ENCODE measurements around the gene DHCR7. TPM values are rescaled to one million over a fixed set of nuclear protein-coding genes. Genes with fewer than 3 reads are reported as not detected.

The DHCR7 gene
- total and polyA plus RNA-seq, 2 donors from 2014 or later = 17.8 to 35.2 TPM

- FAIRE-seq (no peak), DNase-seq (no peak)
- H3K27me3 ChIP-seq (ENCODE audit: control insufficient read depth, insufficient read depth, low read length) = no peaks in the 10 kb centered on the region
- no peak overlapping the region for H3K9ac ChIP-seq (ENCODE audit: low read length in 3 of 3)
- TF ChIP-seq CTCF (IDR thresholded peaks at IDR 0.05; ENCODE audit: borderline replicate concordance, extremely low read depth, insufficient read depth) = no peak
- H3K4me1 ChIP-seq (ENCODE audit: control insufficient read depth in 2 of 3, insufficient read depth in 2 of 3, low read depth in 1 of 3, low read length in 3 of 3) = no peaks in the 10 kb centered on the region
- intact Hi-C loops (cut with DNase I) = no loop called here
- H3K27ac ChIP-seq (ENCODE audit: low read depth in 2 of 2, low read length in 2 of 2) = no peak overlapping the region
- H3K9me3 ChIP-seq (ENCODE audit: control insufficient read depth in 2 of 3, insufficient read depth in 1 of 3, low read length in 3 of 3) = peaks cover 0 to 4% (median 0%) of the 10 kb centered on the region in 3 donors
- H3K36me3 ChIP-seq (ENCODE audit: control insufficient read depth in 2 of 3, insufficient read depth in 3 of 3, low read length in 3 of 3) = no peaks in the 10 kb centered on the region
- H3K4me3 ChIP-seq (ENCODE audit: low read length in 3 of 3) = no peak overlapping the region
Measured at GRCh38 chr11:71406681-71407080, 41.5 kb downstream of the DHCR7 start.

- no peak for DNase-seq
- no peaks in the 10 kb centered on the region for H3K36me3 ChIP-seq (ENCODE audit: control insufficient read depth in 2 of 3, insufficient read depth in 3 of 3, low read length in 3 of 3)
- no peak for FAIRE-seq
- TF ChIP-seq CTCF (IDR thresholded peaks at IDR 0.05; ENCODE audit: borderline replicate concordance, extremely low read depth, insufficient read depth) = no peak
- H3K27ac ChIP-seq (ENCODE audit: low read depth in 2 of 2, low read length in 2 of 2) = no peak overlapping the region
- H3K9ac ChIP-seq (ENCODE audit: low read length in 3 of 3) = no peak overlapping the region
- H3K4me1 ChIP-seq (ENCODE audit: control insufficient read depth in 2 of 3, insufficient read depth in 2 of 3, low read depth in 1 of 3, low read length in 3 of 3) = no peaks in the 10 kb centered on the region
- no peak overlapping the region for H3K4me3 ChIP-seq (ENCODE audit: low read length in 3 of 3)
- H3K27me3 ChIP-seq (ENCODE audit: control insufficient read depth, insufficient read depth, low read length) = no peaks in the 10 kb centered on the region
- intact Hi-C loops (cut with DNase I) = no loop called here
- H3K9me3 ChIP-seq (ENCODE audit: control insufficient read depth in 2 of 3, insufficient read depth in 1 of 3, low read length in 3 of 3) = no peaks in the 10 kb centered on the region
Measured at GRCh38 chr11:71404209-71404608, 44.0 kb downstream of the DHCR7 start.

GRCh38 chr11:71402878-71403277 lies 45.3 kb downstream of the DHCR7 start:
- DNase-seq (no peak), FAIRE-seq (no peak)
- intact Hi-C loops (cut with DNase I) = no loop called here
- Histone ChIP-seq H3K27ac (ENCODE audit: low read depth in 2 of 2, low read length in 2 of 2) (no peak overlapping the region), H3K9me3 (ENCODE audit: control insufficient read depth in 2 of 3, insufficient read depth in 1 of 3, low read length in 3 of 3) (no peaks in the 10 kb centered on the region), H3K9ac (ENCODE audit: low read length in 3 of 3) (no peak overlapping the region), H3K36me3 (ENCODE audit: control insufficient read depth in 2 of 3, insufficient read depth in 3 of 3, low read length in 3 of 3) (no peaks in the 10 kb centered on the region), H3K4me3 (ENCODE audit: low read length in 3 of 3) (no peak overlapping the region), H3K27me3 (ENCODE audit: control insufficient read depth, insufficient read depth, low read length) (no peaks in the 10 kb centered on the region), H3K4me1 (ENCODE audit: control insufficient read depth in 2 of 3, insufficient read depth in 2 of 3, low read depth in 1 of 3, low read length in 3 of 3) (no peaks in the 10 kb centered on the region)
- no peak for TF ChIP-seq CTCF (IDR thresholded peaks at IDR 0.05; ENCODE audit: borderline replicate concordance, extremely low read depth, insufficient read depth)

GRCh38 chr11:71400216-71400615 lies 48.0 kb downstream of the DHCR7 start:
- Histone ChIP-seq H3K9ac (ENCODE audit: low read length in 3 of 3) (no peak overlapping the region), H3K27ac (ENCODE audit: low read depth in 2 of 2, low read length in 2 of 2) (no peak overlapping the region), H3K4me3 (ENCODE audit: low read length in 3 of 3) (no peak overlapping the region), H3K4me1 (ENCODE audit: control insufficient read depth in 2 of 3, insufficient read depth in 2 of 3, low read depth in 1 of 3, low read length in 3 of 3) (no peaks in the 10 kb centered on the region), H3K9me3 (ENCODE audit: control insufficient read depth in 2 of 3, insufficient read depth in 1 of 3, low read length in 3 of 3) (no peaks in the 10 kb centered on the region), H3K27me3 (ENCODE audit: control insufficient read depth, insufficient read depth, low read length) (no peaks in the 10 kb centered on the region), H3K36me3 (ENCODE audit: control insufficient read depth in 2 of 3, insufficient read depth in 3 of 3, low read length in 3 of 3) (no peaks in the 10 kb centered on the region)
- DNase-seq (no peak), FAIRE-seq (no peak)
- TF ChIP-seq CTCF (IDR thresholded peaks at IDR 0.05; ENCODE audit: borderline replicate concordance, extremely low read depth, insufficient read depth) = no peak
- intact Hi-C loops (cut with DNase I) = no loop called here
